Activated T-helper 1 cell treated with anti-CD3 and anti-CD28 coated beads, Interleukin-12 subunit alpha, Interleukin-12 subunit beta, Interleukin-2, Interleukin-4 antibody, amounts not matched to agents 30 ng/mL and 10 ng/mL and 1 ng/mL, durations not matched to agents 14 hours and 24 hours and 36 hours (primary cell): ENCODE data around the gene MMP23B. TPM values are rescaled to one million over a fixed set of nuclear protein-coding genes. Genes with fewer than 3 reads are reported as not detected.

Experiments used
- DNase-seq: peaks from one replicate; pipeline ENCODE4 v3.0.0; 2021; ENCODE audit warnings: low spot score
- H3K27ac Mint-ChIP-seq: one replicate; pipeline ENCODE4 v1.8.0; 2021; ENCODE audit warnings: mild to moderate bottlenecking, mixed read lengths
- H3K27me3 Mint-ChIP-seq: one replicate; pipeline ENCODE4 v1.8.0; 2022; ENCODE audit warnings: mild to moderate bottlenecking, moderate library complexity, mixed read lengths; ENCODE audit not compliant: insufficient read depth
- H3K36me3 Mint-ChIP-seq: one replicate; pipeline ENCODE4 v1.8.0; 2021; ENCODE audit warnings: low read depth, mixed read lengths
- H3K4me1 Mint-ChIP-seq: one replicate; pipeline ENCODE4 v1.8.0; 2021; ENCODE audit warnings: low read depth, mixed read lengths
- H3K4me3 Mint-ChIP-seq: one replicate; pipeline ENCODE4 v1.8.0; 2021; ENCODE audit warnings: mild to moderate bottlenecking, moderate library complexity, mixed read lengths
- H3K9me3 Mint-ChIP-seq: one replicate; pipeline ENCODE4 v1.8.0; 2021; ENCODE audit warnings: mixed read lengths
- intact Hi-C: fragments of 100-400 bp; cut with micrococcal nuclease; formaldehyde crosslinking; loops from one replicate; pipeline ENCODE4 v1.15.1; 2024
- total RNA-seq: library from RNA; stranded (reverse); gene quantifications from 2 replicates; pipeline ENCODE4 v1.2.3, GENCODE V29; 2022

The MMP23B gene
- total RNA-seq, 1 donor from 2014 or later = 0.49 TPM

GRCh38 chr1:1617925-1618324 is 14.0 kb upstream of the MMP23B start:
- Mint-ChIP-seq H3K9me3 (no peaks in the 10 kb centered on the region), H3K27ac (no peak overlapping the region), H3K36me3 (peaks cover 4% of the 10 kb centered on the region), H3K4me1 (peaks cover 25% of the 10 kb centered on the region), H3K27me3 (no peaks in the 10 kb centered on the region), H3K4me3 (peak overlapping the region; percentile 85)
- no peak for DNase-seq
- intact Hi-C loops = loop anchor here (10.0 kb wide), 2 partner anchors 107 to 777 kb away; partner anchors contain the start of genes CDK11A, MORN1 and RER1

DNA sequence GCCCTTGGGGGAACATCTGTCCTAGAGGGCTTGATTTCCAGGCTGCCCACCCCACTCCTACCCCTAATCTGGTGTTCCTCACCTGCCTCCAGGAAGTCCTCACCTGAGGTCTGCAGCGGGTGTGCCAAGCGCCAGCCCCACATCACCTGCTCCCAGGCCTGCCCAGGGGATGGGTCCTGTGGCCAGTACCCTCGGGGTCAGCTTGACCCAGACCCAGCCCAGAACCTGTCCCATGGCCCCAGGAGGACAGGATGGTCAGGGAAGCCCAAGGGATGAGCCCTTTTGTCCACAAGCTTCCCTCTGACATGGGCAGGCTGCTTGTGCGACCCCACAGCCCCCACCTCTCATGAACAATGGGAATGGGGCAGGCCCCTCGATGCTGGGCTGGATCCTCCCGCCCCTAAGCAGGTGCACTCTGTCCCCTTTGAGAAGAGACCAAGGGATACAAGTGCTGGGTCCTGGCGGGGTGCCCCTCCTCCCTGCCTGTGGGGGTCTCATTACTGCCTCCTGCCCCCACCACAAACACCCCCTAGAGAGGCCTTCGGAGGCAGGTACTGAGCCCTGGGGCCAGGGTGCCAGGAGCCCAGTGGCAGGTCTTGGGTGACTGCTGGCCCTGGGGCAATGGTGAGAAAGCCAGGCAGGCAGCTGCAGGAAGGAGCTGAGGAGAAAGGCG is 13.4 kb upstream of the MMP23B start:
- H3K27ac Mint-ChIP-seq = no peak overlapping the region
- peaks cover 4% of the 10 kb centered on the region for H3K36me3 Mint-ChIP-seq
- H3K9me3 Mint-ChIP-seq = no peaks in the 10 kb centered on the region
- H3K27me3 Mint-ChIP-seq = no peaks in the 10 kb centered on the region
- H3K4me1 Mint-ChIP-seq = peaks cover 23% of the 10 kb centered on the region
- intact Hi-C loops = loop anchor here (10.0 kb wide), 2 partner anchors 106 to 776 kb away; partner anchors contain the start of genes CDK11A, MORN1 and RER1
- DNase-seq = no peak
- H3K4me3 Mint-ChIP-seq = no peak overlapping the region

DNA sequence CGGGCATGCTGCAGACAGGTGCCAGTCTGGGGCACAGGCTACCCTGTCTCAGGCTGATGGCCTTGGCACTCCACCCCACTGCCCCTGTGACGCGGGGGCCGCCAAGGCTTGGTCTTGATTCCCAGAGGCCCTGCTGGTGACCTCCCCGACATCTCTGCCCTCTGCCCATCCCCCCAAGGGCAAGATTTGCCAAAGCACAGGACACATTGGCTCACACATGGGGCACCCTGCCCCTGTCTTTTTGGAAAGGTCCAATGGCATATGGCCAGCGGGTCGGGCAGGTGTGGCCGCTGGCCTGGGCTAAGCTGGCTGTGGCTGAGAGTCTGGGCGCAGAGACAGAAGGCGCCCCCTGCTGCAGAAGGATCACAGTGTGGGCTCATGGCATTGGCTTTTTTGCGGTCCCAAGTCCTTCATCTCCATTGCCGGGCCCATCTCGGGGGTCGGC is 12.0 kb upstream of the MMP23B start:
- intact Hi-C loops = loop anchor here (10.0 kb wide), 2 partner anchors 105 to 775 kb away; partner anchors contain the start of genes CDK11A, MORN1 and RER1
- H3K9me3 Mint-ChIP-seq = no peaks in the 10 kb centered on the region
- peaks cover 9% of the 10 kb centered on the region for H3K4me1 Mint-ChIP-seq

DNA sequence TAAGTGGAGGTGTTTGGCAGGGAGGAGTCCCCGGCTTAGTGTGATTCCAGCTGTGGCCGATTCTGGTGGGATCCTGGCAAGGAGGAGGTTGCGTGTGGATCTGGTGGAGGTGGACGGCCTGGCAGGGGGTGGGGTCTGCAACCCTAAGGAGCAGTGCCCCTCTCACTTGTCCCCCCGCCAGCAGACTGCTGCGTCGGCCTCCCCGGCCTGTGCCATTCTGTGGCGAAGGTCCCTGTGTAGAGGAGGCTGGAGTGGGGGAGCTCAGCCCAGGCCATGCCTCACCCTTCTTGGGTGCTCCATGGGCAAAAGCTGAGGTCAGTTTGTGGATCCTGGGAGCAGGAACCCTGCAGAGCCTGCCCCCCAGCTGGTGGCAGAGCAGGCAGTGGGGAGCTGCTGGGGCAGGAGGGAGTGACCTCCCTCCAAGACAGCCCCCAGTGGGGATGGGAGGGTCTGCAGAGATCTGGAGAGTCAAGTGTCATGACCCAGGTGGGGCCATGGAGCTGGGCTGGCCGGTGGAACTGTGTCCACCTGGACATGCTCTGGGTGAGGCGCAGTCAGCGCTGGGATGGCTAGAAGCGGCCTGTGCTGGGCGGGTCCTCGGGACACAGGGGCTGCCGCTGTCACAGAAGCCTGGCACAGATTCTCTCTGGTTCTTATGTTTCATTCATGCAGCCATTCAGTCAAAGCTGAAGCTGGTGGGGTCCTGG is 11.4 kb upstream of the MMP23B start:
- H3K4me1 Mint-ChIP-seq = peaks cover 8% of the 10 kb centered on the region
- H3K9me3 Mint-ChIP-seq = no peaks in the 10 kb centered on the region
- H3K27me3 Mint-ChIP-seq = no peaks in the 10 kb centered on the region
- H3K4me3 Mint-ChIP-seq = no peak overlapping the region
- intact Hi-C loops = no loop called here
- DNase-seq = no peak
- H3K27ac Mint-ChIP-seq = no peak overlapping the region
- H3K36me3 Mint-ChIP-seq = peaks cover 4% of the 10 kb centered on the region

More for the DNA sequence above, 12.0 kb upstream of the MMP23B start:
- no peak overlapping the region for H3K27ac Mint-ChIP-seq
- no peaks in the 10 kb centered on the region for H3K27me3 Mint-ChIP-seq
- no peak overlapping the region for H3K4me3 Mint-ChIP-seq
- DNase-seq = no peak
- H3K36me3 Mint-ChIP-seq = peaks cover 4% of the 10 kb centered on the region

DNA sequence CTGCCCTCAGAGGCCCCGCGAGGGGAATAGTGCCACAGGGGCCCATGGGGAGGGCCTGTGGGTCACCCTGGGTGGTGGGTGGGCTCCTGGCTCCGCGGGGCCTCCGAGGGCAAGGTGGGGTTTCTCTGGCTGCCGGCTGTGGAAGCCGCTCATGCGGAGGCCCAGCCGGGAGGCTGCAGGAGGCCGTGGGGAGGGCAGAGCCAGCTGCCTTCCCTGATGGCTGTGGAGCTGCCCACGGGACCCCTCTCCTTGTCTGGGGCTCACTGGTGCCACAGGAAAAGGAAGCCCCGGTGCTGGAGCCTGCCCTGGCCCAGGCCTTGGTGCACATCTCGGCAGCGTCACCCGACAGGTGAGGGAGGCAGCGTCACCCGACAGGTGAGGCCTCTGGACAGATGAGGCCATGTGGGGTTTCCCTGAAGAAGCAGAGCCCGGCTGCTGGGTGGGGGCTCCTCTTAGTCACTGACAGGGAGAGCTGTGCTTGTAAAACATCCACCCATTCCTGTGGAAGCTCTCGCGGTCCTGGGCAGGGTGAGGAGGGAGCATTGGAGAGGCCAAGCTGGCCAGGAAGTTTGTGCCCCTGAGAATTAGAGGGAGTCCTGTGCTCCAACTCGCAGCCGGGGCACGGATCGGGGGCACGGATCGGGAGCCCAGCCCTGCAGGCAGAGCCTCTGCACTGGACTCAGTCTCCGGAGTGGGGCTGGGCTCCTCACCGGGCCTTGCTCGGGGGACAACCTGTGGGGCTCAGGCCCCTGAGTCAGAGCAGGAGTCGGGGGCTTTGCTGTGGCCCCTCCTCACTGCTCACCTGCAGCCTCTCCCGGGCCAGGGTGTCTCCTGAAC is 10.6 kb upstream of the MMP23B start:
- no peak overlapping the region for H3K27ac Mint-ChIP-seq
- peaks cover 8% of the 10 kb centered on the region for H3K4me1 Mint-ChIP-seq
- no peak overlapping the region for H3K4me3 Mint-ChIP-seq
- H3K27me3 Mint-ChIP-seq = no peaks in the 10 kb centered on the region
- intact Hi-C loops = no loop called here
- H3K9me3 Mint-ChIP-seq = no peaks in the 10 kb centered on the region
- DNase-seq = no peak
- peaks cover 4% of the 10 kb centered on the region for H3K36me3 Mint-ChIP-seq

DNA sequence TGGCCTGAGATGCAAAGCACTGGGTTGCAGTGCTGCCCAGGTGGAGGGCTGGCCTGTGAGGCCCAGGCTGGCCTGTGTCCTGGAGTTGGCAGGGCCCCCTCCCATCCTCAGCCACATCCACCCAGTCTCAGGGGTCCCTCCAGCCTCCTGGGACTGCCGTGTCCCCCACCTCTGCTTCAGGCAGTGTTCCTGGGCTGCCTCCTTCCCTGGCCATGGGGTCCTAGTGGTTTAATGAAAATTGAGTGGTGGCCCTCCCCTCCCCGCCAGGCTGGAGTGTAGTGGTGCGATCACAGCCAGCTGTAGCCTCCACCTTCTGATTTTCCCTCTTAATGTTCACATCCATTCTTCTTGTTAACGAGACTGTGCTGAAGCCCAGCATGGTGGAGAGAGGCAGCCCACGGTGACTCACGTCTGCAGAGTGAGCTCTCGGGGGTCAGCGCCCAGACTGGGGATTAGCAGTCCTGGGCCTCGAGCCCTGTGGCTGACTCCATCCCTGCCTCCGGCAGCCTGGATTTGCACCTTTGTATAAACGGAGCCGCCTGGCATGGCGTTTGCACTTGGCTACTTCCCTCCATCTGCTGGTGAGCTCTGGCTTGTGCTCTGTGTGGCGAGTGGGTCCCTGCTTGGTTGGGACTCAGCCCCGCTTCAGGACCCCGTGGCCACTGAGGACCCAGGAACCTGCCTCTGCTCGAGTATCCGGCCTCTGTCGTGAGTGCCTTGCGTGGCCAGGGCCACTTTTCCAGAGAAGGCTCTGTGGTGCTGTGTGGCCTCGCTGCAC is 9.8 kb upstream of the MMP23B start:
- no peak overlapping the region for H3K4me3 Mint-ChIP-seq
- H3K27me3 Mint-ChIP-seq = no peaks in the 10 kb centered on the region
- intact Hi-C loops = no loop called here
- no peak for DNase-seq
- H3K36me3 Mint-ChIP-seq = peaks cover 3% of the 10 kb centered on the region
- H3K27ac Mint-ChIP-seq = no peak overlapping the region
- no peaks in the 10 kb centered on the region for H3K9me3 Mint-ChIP-seq
- H3K4me1 Mint-ChIP-seq = peaks cover 7% of the 10 kb centered on the region

DNA sequence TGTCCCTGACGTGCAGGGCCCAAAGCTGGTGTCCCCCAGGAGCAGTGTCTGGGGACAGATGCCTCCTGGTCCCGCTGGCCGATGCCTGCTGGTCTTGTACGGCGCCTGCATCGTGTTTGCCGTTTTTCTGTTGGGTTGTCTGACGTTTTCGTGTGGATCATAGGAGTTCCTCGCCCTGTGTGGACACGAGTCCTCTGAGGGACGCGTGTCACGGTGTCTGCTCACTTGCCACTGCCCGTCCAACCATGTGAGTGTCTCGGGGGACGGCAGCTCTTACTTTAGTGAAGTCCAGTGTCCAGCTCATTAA is 9.2 kb upstream of the MMP23B start:
- H3K4me1 Mint-ChIP-seq = peaks cover 1% of the 10 kb centered on the region
- H3K4me3 Mint-ChIP-seq = no peak overlapping the region
- no peak overlapping the region for H3K27ac Mint-ChIP-seq
- H3K9me3 Mint-ChIP-seq = no peaks in the 10 kb centered on the region
- no peak for DNase-seq
- H3K36me3 Mint-ChIP-seq = no peaks in the 10 kb centered on the region
- no peaks in the 10 kb centered on the region for H3K27me3 Mint-ChIP-seq
- intact Hi-C loops = no loop called here

DNA sequence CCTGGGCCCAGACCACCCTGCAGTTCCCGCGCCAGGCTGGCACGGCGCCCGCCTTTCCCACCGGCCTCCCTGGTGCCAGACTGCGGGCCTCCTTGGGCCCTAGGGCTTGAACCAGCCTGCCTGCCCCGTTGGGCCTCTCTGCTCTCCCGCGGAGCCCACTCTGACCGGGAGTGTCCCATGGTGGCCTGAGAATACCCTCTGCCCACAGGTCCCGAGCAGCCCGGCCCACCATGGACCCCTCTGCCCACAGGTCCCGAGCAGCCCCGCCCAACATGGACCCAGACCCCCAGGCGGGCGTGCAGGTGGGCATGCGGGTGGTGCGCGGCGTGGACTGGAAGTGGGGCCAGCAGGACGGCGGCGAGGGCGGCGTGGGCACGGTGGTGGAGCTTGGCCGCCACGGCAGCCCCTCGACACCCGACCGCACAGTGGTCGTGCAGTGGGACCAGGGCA is 8.8 kb upstream of the MMP23B start:
- Mint-ChIP-seq H3K9me3 (no peaks in the 10 kb centered on the region), H3K27ac (no peak overlapping the region), H3K4me1 (no peaks in the 10 kb centered on the region), H3K4me3 (no peak overlapping the region), H3K27me3 (no peaks in the 10 kb centered on the region), H3K36me3 (no peaks in the 10 kb centered on the region)
- intact Hi-C loops = no loop called here
- DNase-seq = no peak

- Mint-ChIP-seq H3K27me3 (no peaks in the 10 kb centered on the region), H3K4me3 (no peak overlapping the region), H3K9me3 (no peaks in the 10 kb centered on the region), H3K4me1 (no peaks in the 10 kb centered on the region), H3K27ac (no peak overlapping the region), H3K36me3 (no peaks in the 10 kb centered on the region)
- intact Hi-C loops = no loop called here
- no peak for DNase-seq
Measured at GRCh38 chr1:1623631-1624442, 8.1 kb upstream of the MMP23B start.

- intact Hi-C loops = no loop called here
- no peaks in the 10 kb centered on the region for H3K4me1 Mint-ChIP-seq
- H3K9me3 Mint-ChIP-seq = no peaks in the 10 kb centered on the region
- H3K27ac Mint-ChIP-seq = no peak overlapping the region
- no peaks in the 10 kb centered on the region for H3K36me3 Mint-ChIP-seq
- H3K4me3 Mint-ChIP-seq = no peak overlapping the region
- H3K27me3 Mint-ChIP-seq = no peaks in the 10 kb centered on the region
- DNase-seq = no peak
Measured at GRCh38 chr1:1624443-1625403, 7.2 kb upstream of the MMP23B start.

DNA sequence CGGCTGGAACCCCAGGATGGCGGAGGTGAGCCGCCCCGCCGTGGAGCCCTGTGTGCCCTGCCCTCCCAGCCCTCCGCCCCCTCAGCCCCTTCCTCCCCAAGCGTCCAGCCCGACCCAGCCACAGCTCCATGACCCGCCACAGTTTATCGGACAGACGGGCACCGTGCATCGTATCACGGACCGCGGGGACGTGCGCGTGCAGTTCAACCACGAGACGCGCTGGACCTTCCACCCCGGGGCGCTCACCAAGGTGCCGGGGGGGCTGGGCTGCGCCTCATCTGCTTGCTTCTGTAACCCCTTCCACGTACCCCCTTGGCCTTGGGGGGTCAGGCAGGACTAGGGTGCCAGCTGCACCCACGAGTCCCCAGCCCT is 6.6 kb upstream of the MMP23B start:
- Mint-ChIP-seq H3K27ac (no peak overlapping the region), H3K27me3 (peaks cover 2% of the 10 kb centered on the region), H3K4me3 (no peak overlapping the region), H3K9me3 (no peaks in the 10 kb centered on the region), H3K4me1 (no peaks in the 10 kb centered on the region), H3K36me3 (peaks cover 2% of the 10 kb centered on the region)
- intact Hi-C loops = no loop called here
- no peak for DNase-seq
